GM21381 (cell line): Measurements from ENCODE around the gene C7.
"Not testable (repeated sequence)": the region's sequence is repeated elsewhere in the genome, so short reads cannot be mapped to it uniquely, and the experiment has no call there.

Experiments
- ATAC-seq: cut with Tn5 transposase; IDR thresholded peaks from one replicate; pipeline ENCODE4 v1.9.1; 2021; ENCODE audit warnings: mild to moderate bottlenecking, moderate library complexity; ENCODE audit not compliant: unreplicated experiment

The C7 gene

GRCh38 chr5:40988746-40989510 lies 79.6 kb downstream of the C7 start:
- no peak for ATAC-seq

- no peak for ATAC-seq
These were observed 82.1 kb downstream of the C7 start for GRCh38 chr5:40991168-40991980.

GRCh38 chr5:40991981-40992559 lies 82.8 kb downstream of the C7 start:
- ATAC-seq = no peak

DNA sequence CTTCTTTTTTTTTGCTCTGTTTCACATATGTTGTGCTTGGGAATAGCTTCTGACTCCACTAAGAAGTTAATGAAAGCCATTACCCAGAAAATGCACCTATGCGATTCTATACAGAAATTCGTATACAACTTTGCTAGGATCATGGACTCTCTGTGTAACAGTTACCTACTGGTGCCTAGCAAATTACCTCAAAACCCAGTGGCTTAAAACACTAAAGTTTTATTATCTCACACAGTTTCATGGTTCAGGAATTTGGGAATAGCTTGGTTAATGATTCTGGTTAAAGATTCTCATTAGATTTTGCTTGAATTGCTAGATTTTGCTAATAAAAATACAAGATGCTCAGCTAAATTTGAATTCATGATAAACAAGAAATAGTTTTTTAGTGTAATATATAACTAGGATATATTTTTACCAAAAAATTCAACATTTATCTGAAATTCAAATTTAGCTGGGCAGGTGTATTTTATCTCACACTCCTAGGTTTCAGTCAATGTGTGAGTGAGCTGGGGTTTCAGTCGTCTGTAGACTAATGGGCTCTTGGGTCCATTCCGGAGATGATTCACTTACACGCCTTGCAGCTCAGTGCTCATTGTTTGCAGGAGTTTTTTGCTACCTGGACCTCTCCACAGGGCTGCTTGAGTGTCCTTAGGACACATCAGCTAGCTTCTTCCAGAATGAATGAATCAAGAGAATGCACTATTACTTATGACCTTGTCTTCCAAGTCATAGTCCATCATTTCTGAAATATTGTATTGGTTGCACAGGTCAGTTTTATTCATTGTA lies 86.7 kb downstream of the C7 start:
- ATAC-seq = no peak

DNA sequence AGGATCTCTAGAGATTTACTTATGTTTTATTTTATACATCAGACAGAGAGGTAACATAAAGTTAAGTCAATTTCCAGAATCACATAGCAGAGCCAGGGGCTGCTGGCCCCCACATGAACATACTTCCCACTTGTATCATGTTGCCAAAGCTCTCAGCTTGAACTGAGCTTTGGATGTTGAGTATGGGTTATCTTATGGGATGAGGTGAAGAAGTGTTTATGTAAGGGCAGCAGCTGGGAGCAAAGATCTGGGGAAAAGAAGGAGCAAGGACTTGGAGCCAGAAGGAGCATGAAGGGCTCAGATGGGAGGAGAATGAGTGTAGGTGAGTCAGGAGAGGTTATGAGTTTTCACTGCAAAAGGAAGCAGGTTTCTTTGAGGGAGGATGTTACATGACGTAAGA lies 89.8 kb downstream of the C7 start:
- ATAC-seq = no peak

DNA sequence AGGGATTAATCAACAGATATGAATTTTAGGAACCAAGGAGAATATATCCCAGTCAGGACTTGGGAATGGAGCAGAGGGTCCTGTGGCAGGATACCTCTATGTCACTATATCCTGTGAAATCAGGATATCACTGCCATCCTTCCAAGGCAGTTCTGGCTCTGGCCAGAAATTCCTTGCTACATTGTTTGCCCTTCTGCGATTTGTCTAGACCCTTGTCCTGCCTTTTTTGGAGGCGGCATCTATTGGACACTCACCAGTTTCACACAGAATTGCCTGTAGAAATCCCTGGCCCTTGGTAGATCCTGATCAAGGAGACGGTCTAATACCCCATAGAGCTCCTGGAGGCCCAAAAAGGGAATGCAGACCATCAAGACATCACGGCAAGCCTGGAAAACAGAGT lies 90.7 kb downstream of the C7 start:
- ATAC-seq = no peak

GRCh38 chr5:41003670-41004376 lies 94.5 kb downstream of the C7 start:
- no peak for ATAC-seq

- ATAC-seq = no peak
These were observed 95.6 kb downstream of the C7 start for GRCh38 chr5:41004931-41005330.

DNA sequence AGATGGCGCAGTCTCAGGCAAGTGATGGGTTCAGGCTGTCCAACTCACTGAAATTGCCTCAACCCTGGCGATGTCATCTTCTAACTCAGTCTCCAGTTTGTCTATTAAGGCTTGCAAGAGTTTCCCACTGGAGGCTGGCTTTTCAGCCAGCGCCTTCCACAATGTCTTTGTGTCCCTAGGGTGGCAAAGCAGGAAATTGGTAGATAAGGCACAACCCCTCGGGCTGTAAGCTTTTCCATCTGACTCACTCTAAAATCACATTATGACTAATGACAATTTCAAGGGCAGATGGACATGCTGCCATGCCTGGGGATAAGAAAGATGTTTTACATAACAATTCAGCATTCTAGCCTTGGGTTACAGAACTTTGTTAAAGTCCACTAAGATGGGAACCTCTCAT lies 99.9 kb downstream of the C7 start:
- ATAC-seq = no peak

- no peak for ATAC-seq
These were observed 101.3 kb downstream of the C7 start for GRCh38 chr5:41010572-41010971.

- ATAC-seq = no peak
These were observed 103.0 kb downstream of the C7 start for GRCh38 chr5:41012318-41012717.

DNA sequence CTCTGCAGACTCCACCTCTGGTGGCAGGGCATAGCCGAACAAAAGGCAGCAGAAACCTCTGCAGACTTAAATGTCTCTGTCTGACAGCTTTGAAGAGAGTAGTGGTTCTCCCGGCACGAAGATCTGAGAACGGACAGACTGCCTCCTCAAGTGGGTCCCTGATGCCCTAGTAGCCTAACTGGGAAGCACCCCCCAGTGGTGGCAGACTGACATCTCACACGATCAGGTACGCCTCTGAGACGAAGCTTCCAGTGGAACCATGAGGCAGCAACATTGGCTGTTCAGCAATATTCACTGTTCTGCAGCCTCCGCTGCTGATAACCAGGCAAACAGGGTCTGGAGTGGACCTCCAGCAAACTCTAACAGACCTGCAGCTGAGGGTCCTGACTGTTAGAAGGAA lies 113.3 kb downstream of the C7 start:
- not testable (repeated sequence) for ATAC-seq
